ENCODE data around the gene PSME3IP1.

The PSME3IP1 gene

GRCh38 chr16:57233944-57234706 lies 48.3 kb upstream of the PSME3IP1 start:
- Histone ChIP-seq H3K4me2 (no peak overlapping the region), H3K4me3 (IDR thresholded peaks at IDR 0.05; ENCODE audit: insufficient read depth, low read depth, low read length) (no peak overlapping the region), H2AFZ (ENCODE audit: low read depth) (no peak overlapping the region), H3K36me3 (ENCODE audit: insufficient read depth) (no peaks in the 10 kb centered on the region), H3K9ac (no peak overlapping the region), H3K4me1 (ENCODE audit: low read depth, poor library complexity, severe bottlenecking) (no peaks in the 10 kb centered on the region), H4K20me1 (ENCODE audit: insufficient read depth) (no peaks in the 10 kb centered on the region), H3K79me2 (ENCODE audit: insufficient read depth, low read depth) (no peaks in the 10 kb centered on the region), H3K27ac (no peak overlapping the region), H3K27me3 (ENCODE audit: insufficient read depth, low read depth) (no peaks in the 10 kb centered on the region)
- TF ChIP-seq CTCF (conservative IDR thresholded peaks at IDR 0.05; ENCODE audit: low read depth, low read length): no peak

GRCh38 chr16:57231821-57232350 lies 46.0 kb upstream of the PSME3IP1 start:
- no peak overlapping the region for H3K27ac ChIP-seq
- no peak overlapping the region for H3K4me3 ChIP-seq (IDR thresholded peaks at IDR 0.05; ENCODE audit: insufficient read depth, low read depth, low read length)
- H3K9ac ChIP-seq: no peak overlapping the region
- H3K4me2 ChIP-seq: no peak overlapping the region
- TF ChIP-seq CTCF (conservative IDR thresholded peaks at IDR 0.05; ENCODE audit: low read depth, low read length): no peak
- H2AFZ ChIP-seq (ENCODE audit: low read depth): no peak overlapping the region
- no peaks in the 10 kb centered on the region for H4K20me1 ChIP-seq (ENCODE audit: insufficient read depth)
- H3K27me3 ChIP-seq (ENCODE audit: insufficient read depth, low read depth): no peaks in the 10 kb centered on the region
- no peaks in the 10 kb centered on the region for H3K4me1 ChIP-seq (ENCODE audit: low read depth, poor library complexity, severe bottlenecking)
- no peaks in the 10 kb centered on the region for H3K79me2 ChIP-seq (ENCODE audit: insufficient read depth, low read depth)
- no peaks in the 10 kb centered on the region for H3K36me3 ChIP-seq (ENCODE audit: insufficient read depth)

- no peaks in the 10 kb centered on the region for H3K4me1 ChIP-seq (ENCODE audit: low read depth, poor library complexity, severe bottlenecking)
- H4K20me1 ChIP-seq (ENCODE audit: insufficient read depth): no peaks in the 10 kb centered on the region
- H3K4me2 ChIP-seq: no peak overlapping the region
- H3K36me3 ChIP-seq (ENCODE audit: insufficient read depth): no peaks in the 10 kb centered on the region
- H3K4me3 ChIP-seq (IDR thresholded peaks at IDR 0.05; ENCODE audit: insufficient read depth, low read depth, low read length): no peak overlapping the region
- no peak overlapping the region for H2AFZ ChIP-seq (ENCODE audit: low read depth)
- no peak overlapping the region for H3K9ac ChIP-seq
- no peak overlapping the region for H3K27ac ChIP-seq
- no peaks in the 10 kb centered on the region for H3K27me3 ChIP-seq (ENCODE audit: insufficient read depth, low read depth)
- no peaks in the 10 kb centered on the region for H3K79me2 ChIP-seq (ENCODE audit: insufficient read depth, low read depth)
- no peak for TF ChIP-seq CTCF (conservative IDR thresholded peaks at IDR 0.05; ENCODE audit: low read depth, low read length)
Measured at GRCh38 chr16:57229079-57229478, 43.2 kb upstream of the PSME3IP1 start.

GRCh38 chr16:57226701-57227621 lies 41.1 kb upstream of the PSME3IP1 start:
- no peaks in the 10 kb centered on the region for H3K79me2 ChIP-seq (ENCODE audit: insufficient read depth, low read depth)
- H3K4me2 ChIP-seq: no peak overlapping the region
- TF ChIP-seq CTCF (conservative IDR thresholded peaks at IDR 0.05; ENCODE audit: low read depth, low read length): no peak
- no peak overlapping the region for H3K4me3 ChIP-seq (IDR thresholded peaks at IDR 0.05; ENCODE audit: insufficient read depth, low read depth, low read length)
- H2AFZ ChIP-seq (ENCODE audit: low read depth): no peak overlapping the region
- H3K9ac ChIP-seq: no peak overlapping the region
- H3K36me3 ChIP-seq (ENCODE audit: insufficient read depth): no peaks in the 10 kb centered on the region
- no peak overlapping the region for H3K27ac ChIP-seq
- no peaks in the 10 kb centered on the region for H4K20me1 ChIP-seq (ENCODE audit: insufficient read depth)
- H3K4me1 ChIP-seq (ENCODE audit: low read depth, poor library complexity, severe bottlenecking): no peaks in the 10 kb centered on the region
- no peaks in the 10 kb centered on the region for H3K27me3 ChIP-seq (ENCODE audit: insufficient read depth, low read depth)
